Glutamatergic neuron (in vitro differentiated cells): ENCODE data around the gene C13orf46. TPM values are rescaled to one million over a fixed set of nuclear protein-coding genes. Genes with fewer than 3 reads are reported as not detected.

Source experiments
- DNase-seq: peaks from one replicate; pipeline ENCODE4 v3.0.0; 2022
- H3K27ac Mint-ChIP-seq: one replicate; pipeline ENCODE4 v1.8.0; 2020; ENCODE audit warnings: mild to moderate bottlenecking, mixed read lengths, inconsistent platforms; ENCODE audit not compliant: unreplicated experiment
- H3K27me3 Mint-ChIP-seq: one replicate; pipeline ENCODE4 v1.8.0; 2020; ENCODE audit warnings: mild to moderate bottlenecking, moderate library complexity, mixed read lengths, inconsistent platforms; ENCODE audit not compliant: unreplicated experiment
- H3K36me3 Mint-ChIP-seq: one replicate; pipeline ENCODE4 v1.8.0; 2020; ENCODE audit warnings: mild to moderate bottlenecking, mixed read lengths, inconsistent platforms; ENCODE audit not compliant: unreplicated experiment
- H3K4me1 Mint-ChIP-seq: one replicate; pipeline ENCODE4 v1.8.0; 2020; ENCODE audit warnings: mild to moderate bottlenecking, low read depth, mixed read lengths, inconsistent platforms; ENCODE audit not compliant: unreplicated experiment
- H3K4me3 Mint-ChIP-seq: one replicate; pipeline ENCODE4 v1.8.0; 2020; ENCODE audit warnings: mild to moderate bottlenecking, mixed read lengths, inconsistent platforms; ENCODE audit not compliant: unreplicated experiment
- H3K9me3 Mint-ChIP-seq: one replicate; pipeline ENCODE4 v1.8.0; 2020; ENCODE audit warnings: mild to moderate bottlenecking, moderate library complexity, mixed read lengths, inconsistent platforms; ENCODE audit not compliant: unreplicated experiment
- total RNA-seq: library from RNA; stranded (reverse); fragmentation: NEBNext Ultra II Directional; extraction: Animal tissue kit (Norgen Biotek cat#: 25700); gene quantifications from one replicate; pipeline ENCODE4 v1.2.1, GENCODE V29; 2021; ENCODE audit not compliant: unreplicated experiment
- TF ChIP-seq, protein P1 (sequence below): fragments of 200-600 bp; sonication (generic); IDR thresholded peaks from one replicate; pipeline ENCODE4 v1.5.0; 2021; ENCODE audit not compliant: partially characterized antibody, unreplicated experiment

C13orf46 gene
- total RNA-seq, 1 donor from 2014 or later, result 0.71 TPM

GRCh38 chr13:113919761-113920559 lies 53.9 kb downstream of the C13orf46 start:
- Mint-ChIP-seq H3K27me3 (peaks cover 13% of the 10 kb centered on the region), H3K4me1 (no peaks in the 10 kb centered on the region), H3K36me3 (peaks cover 20% of the 10 kb centered on the region), H3K9me3 (peaks cover 15% of the 10 kb centered on the region), H3K4me3 (no peak overlapping the region), H3K27ac (no peak overlapping the region)
- no peak for DNase-seq
- TF ChIP-seq, protein P1, sequence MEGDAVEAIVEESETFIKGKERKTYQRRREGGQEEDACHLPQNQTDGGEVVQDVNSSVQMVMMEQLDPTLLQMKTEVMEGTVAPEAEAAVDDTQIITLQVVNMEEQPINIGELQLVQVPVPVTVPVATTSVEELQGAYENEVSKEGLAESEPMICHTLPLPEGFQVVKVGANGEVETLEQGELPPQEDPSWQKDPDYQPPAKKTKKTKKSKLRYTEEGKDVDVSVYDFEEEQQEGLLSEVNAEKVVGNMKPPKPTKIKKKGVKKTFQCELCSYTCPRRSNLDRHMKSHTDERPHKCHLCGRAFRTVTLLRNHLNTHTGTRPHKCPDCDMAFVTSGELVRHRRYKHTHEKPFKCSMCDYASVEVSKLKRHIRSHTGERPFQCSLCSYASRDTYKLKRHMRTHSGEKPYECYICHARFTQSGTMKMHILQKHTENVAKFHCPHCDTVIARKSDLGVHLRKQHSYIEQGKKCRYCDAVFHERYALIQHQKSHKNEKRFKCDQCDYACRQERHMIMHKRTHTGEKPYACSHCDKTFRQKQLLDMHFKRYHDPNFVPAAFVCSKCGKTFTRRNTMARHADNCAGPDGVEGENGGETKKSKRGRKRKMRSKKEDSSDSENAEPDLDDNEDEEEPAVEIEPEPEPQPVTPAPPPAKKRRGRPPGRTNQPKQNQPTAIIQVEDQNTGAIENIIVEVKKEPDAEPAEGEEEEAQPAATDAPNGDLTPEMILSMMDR, result no peak

DNA sequence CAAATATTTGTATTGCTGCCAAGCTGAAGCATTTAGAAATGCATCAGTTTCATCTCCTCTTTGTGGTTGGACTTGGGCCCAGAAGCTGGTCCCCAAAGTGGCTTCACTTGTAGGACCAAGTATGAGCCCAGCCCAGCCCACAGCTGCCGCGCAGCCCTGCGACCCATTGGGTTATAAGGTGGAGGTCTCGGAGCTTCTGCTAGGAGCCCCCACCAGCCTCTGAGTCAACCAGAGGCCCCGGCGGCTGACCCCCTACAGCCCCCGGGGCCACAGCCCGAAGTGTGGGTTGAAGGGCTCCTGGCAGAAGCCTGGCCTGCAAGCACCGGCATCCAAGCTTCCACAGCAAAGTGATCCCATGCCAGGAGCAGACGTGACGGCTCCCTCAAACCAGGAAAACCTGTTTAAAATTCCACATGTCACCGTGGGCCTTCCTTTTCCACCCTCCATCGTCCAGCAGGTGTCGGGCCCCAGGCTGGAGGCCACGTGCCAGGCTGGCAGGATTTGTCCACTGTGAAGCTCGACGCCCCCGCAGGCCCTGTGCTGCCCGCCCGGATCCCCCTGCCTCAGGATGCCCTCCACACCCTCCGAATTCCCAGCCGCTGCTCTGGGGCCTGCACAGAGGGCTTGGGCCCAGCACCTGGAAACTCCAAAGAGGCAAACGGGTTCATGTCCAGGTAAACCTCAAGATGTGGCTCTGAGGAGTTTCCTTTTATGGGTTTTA lies 54.7 kb downstream of the C13orf46 start:
- Mint-ChIP-seq H3K4me1 (no peaks in the 10 kb centered on the region), H3K9me3 (peaks cover 17% of the 10 kb centered on the region), H3K36me3 (peaks cover 23% of the 10 kb centered on the region), H3K4me3 (no peak overlapping the region), H3K27ac (no peak overlapping the region), H3K27me3 (peaks cover 14% of the 10 kb centered on the region)
- TF ChIP-seq, protein P1, result no peak
- DNase-seq, result no peak

- peaks cover 26% of the 10 kb centered on the region for H3K36me3 Mint-ChIP-seq
- H3K4me3 Mint-ChIP-seq, result no peak overlapping the region
- no peak for DNase-seq
- H3K27ac Mint-ChIP-seq, result no peak overlapping the region
- H3K4me1 Mint-ChIP-seq, result no peaks in the 10 kb centered on the region
- H3K27me3 Mint-ChIP-seq, result peaks cover 17% of the 10 kb centered on the region
- H3K9me3 Mint-ChIP-seq, result peaks cover 20% of the 10 kb centered on the region
- TF ChIP-seq, protein P1, result no peak
Observed at GRCh38 chr13:113918580-113918979, 55.3 kb downstream of the C13orf46 start.

DNA sequence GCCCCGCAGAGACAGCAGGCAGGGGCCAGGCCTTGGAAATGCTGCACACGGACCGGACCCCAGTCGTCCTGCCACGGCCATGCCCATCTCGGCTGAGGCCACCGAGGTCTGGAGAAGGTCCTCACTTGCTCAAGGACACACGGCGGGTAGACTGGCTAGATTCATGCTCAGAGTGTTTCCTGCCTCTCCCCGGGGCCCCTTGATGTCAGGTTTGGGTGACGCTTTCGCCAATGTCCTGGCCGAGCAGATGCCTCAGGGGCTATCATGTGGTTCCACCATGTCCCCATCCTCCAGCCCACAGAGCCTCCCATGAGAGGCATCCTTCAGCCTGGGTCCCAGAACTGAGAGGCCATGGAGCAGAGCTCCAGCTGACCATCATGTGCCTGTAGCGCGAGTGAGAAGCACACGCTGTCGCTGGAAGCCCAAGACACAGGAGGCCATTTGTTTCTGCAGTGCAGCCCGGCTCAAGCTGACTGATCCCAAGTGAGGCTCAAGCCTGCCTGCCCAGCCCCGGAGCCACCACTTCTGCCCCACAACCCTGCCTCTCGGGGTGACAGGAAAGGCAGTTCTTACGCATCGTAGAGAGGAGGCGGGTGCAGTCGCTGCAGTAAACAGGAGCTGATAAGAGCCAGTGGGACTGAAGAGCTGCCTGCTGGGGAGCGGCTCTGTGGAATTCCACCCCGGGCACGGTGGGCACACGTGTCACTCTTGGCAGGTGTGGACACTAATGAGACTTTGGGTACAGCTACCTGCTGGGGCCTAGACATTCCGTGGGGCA lies 56.1 kb downstream of the C13orf46 start:
- TF ChIP-seq, protein P1, result no peak
- Mint-ChIP-seq H3K4me1 (no peaks in the 10 kb centered on the region), H3K27me3 (peaks cover 17% of the 10 kb centered on the region), H3K27ac (no peak overlapping the region), H3K4me3 (no peak overlapping the region), H3K9me3 (peaks cover 20% of the 10 kb centered on the region), H3K36me3 (peaks cover 26% of the 10 kb centered on the region)
- no peak for DNase-seq
